Right lobe of liver (tissue), 6 donors: ENCODE data around the gene CTNND2. TPM values are rescaled to one million over a fixed set of nuclear protein-coding genes. Genes with fewer than 3 reads are reported as not detected.

Experiments
- ATAC-seq, 4 donors: fragments of 200-7000 bp; cut with Tn5 transposase; one replicate each; pipeline ENCODE4 v1.9.1; 2020; ENCODE audit warnings: mild to moderate bottlenecking in 4 of 4, moderate library complexity in 4 of 4
- DNase-seq, 3 donors: peaks; one replicate each; pipeline ENCODE4 v3.0.0-alpha.2; 2020
- H3K27ac ChIP-seq, 3 donors: fragments of 200-600 bp; one replicate each; pipeline ENCODE4 v1.8.0; 2022
- H3K27me3 ChIP-seq, 2 donors: fragments of 200-600 bp; one replicate each; pipeline ENCODE4 v1.8.0; 2022
- H3K36me3 ChIP-seq, 4 donors: fragments of 200-600 bp; sonication (generic) in 1 of 4; one replicate each; pipeline versions ENCODE4 v1.5.1 to v1.8.0; 2017 to 2022; ENCODE audit warnings: control low read depth in 1 of 4
- H3K4me1 ChIP-seq, 4 donors: fragments of 200-600 bp; sonication (generic) in 1 of 4; one replicate each; pipeline versions ENCODE4 v1.5.1 to v1.8.0; 2017 to 2022; ENCODE audit warnings: control low read depth in 1 of 4
- H3K4me3 ChIP-seq, 3 donors: fragments of 200-600 bp; one replicate each; pipeline ENCODE4 v1.8.0; 2022
- H3K9me3 ChIP-seq, 4 donors: fragments of 200-600 bp; sonication (generic) in 1 of 4; one replicate each; pipeline versions ENCODE4 v1.5.1 to v1.8.0; 2017 to 2022; ENCODE audit warnings: control low read depth in 1 of 4
- POLR2A ChIP-seq: fragments of 450-650 bp; IDR thresholded peaks from one replicate; pipeline ENCODE4 v1.6.1; 2017; ENCODE audit warnings: antibody characterized with exemption, mild to moderate bottlenecking
- WGBS: methylation state at CpG from one replicate; pipeline ENCODE4 v1.1.6; 2018; ENCODE audit warnings: low coverage, low lambda C conversion rate; ENCODE audit not compliant: insufficient coverage; ENCODE audit errors: missing lambda C conversion rate; 5-methylcytosine and 5-hydroxymethylcytosine counted together
- intact Hi-C, 2 donors: fragments of 100-400 bp; cut with DNase I; formaldehyde crosslinking; loops; one replicate each; pipeline versions ENCODE4 v1.11.2 to v1.14.1; 2022
- total RNA-seq, 6 experiments: library from RNA; depleted of rRNA in 2 of 6; stranded (reverse); fragments of >200 nt in 2 of 6; fragmentation: NEBNext Ultra II Directional in 3 of 6; extraction: Animal tissue kit (Norgen Biotek cat#: 25700) in 3 of 6; gene quantifications; one replicate each; pipeline versions ENCODE4 v1.1.0 to v1.2.4, GENCODE V29; 2016 to 2023
- TF ChIP-seq, protein P1 (sequence below), 4 donors: fragments of 200-600 bp in 3 of 4; fragments of 450-650 bp in 1 of 4; IDR thresholded peaks; one replicate each; pipeline versions ENCODE4 v1.5.1 to v1.8.0; 2016 to 2022; ENCODE audit warnings: antibody characterized with exemption in 4 of 4, mild to moderate bottlenecking in 2 of 4
- donor health status: DM: no; HTN: yes; CAD: no.
- donor health status: DM: no; HTN: no; CAD: no.
- donor health status: DM: no; HTN: no; CAD: no.
- donor health status: DM: no; HTN: yes; CAD: no.
- donor health status: DM: no; HTN: yes; CAD: no.

The CTNND2 gene
- total RNA-seq, 6 experiments from 2014 or later: 0.06 to 1.5 (median 1.1) TPM

GRCh38 chr5:11595045-11595444, 309.2 kb downstream of the CTNND2 start:
- no peak for TF ChIP-seq POLR2A
- TF ChIP-seq, protein P1, sequence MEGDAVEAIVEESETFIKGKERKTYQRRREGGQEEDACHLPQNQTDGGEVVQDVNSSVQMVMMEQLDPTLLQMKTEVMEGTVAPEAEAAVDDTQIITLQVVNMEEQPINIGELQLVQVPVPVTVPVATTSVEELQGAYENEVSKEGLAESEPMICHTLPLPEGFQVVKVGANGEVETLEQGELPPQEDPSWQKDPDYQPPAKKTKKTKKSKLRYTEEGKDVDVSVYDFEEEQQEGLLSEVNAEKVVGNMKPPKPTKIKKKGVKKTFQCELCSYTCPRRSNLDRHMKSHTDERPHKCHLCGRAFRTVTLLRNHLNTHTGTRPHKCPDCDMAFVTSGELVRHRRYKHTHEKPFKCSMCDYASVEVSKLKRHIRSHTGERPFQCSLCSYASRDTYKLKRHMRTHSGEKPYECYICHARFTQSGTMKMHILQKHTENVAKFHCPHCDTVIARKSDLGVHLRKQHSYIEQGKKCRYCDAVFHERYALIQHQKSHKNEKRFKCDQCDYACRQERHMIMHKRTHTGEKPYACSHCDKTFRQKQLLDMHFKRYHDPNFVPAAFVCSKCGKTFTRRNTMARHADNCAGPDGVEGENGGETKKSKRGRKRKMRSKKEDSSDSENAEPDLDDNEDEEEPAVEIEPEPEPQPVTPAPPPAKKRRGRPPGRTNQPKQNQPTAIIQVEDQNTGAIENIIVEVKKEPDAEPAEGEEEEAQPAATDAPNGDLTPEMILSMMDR (IDR thresholded peaks at IDR 0.05): no peak
- Histone ChIP-seq H3K9me3 (no peaks in the 10 kb centered on the region), H3K27ac (no peak overlapping the region), H3K4me3 (no peak overlapping the region), H3K36me3 (no peaks in the 10 kb centered on the region), H3K4me1 (no peaks in the 10 kb centered on the region), H3K27me3 (no peaks in the 10 kb centered on the region)
- intact Hi-C loops: no loop called here
- no peak for DNase-seq
- 19% methylated on average over 3 of the region's 3 CpGs for WGBS
- no peak for ATAC-seq

GRCh38 chr5:11594021-11594420, 310.2 kb downstream of the CTNND2 start:
- H3K36me3 ChIP-seq: no peaks in the 10 kb centered on the region
- H3K27ac ChIP-seq: no peak overlapping the region
- no peaks in the 10 kb centered on the region for H3K4me1 ChIP-seq
- DNase-seq: no peak
- 78% methylated on average over 2 of the region's 2 CpGs for whole genome bisulfite sequencing
- intact Hi-C loops: no loop called here
- no peak overlapping the region for H3K4me3 ChIP-seq
- ATAC-seq: no peak
- no peaks in the 10 kb centered on the region for H3K27me3 ChIP-seq
- H3K9me3 ChIP-seq: no peaks in the 10 kb centered on the region
- TF ChIP-seq POLR2A: no peak
- TF ChIP-seq, protein P1 (IDR thresholded peaks at IDR 0.05): no peak

DNA sequence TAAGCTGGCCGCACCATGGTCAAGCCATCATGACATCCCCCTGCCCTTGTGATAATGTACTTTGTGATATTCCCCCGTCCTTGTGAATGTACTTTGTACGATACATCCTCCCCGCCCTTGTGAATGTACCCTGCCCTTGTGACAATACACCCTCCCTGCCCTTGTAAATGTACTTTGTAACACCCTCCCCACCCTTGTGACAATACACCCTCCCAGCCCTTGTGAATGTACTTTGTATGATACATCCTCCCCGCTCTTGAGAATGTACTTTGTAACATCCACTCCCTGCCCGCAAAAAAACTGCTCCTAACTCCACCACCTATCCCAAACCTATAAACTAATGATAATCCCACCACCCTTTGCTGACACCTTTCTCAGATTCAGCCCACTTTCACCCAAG, 313.8 kb downstream of the CTNND2 start:
- Histone ChIP-seq H3K9me3 (no peaks in the 10 kb centered on the region), H3K36me3 (no peaks in the 10 kb centered on the region), H3K4me1 (no peaks in the 10 kb centered on the region), H3K27ac (no peak overlapping the region), H3K4me3 (no peak overlapping the region), H3K27me3 (no peaks in the 10 kb centered on the region)
- intact Hi-C loops: no loop called here
- ATAC-seq (no peak), DNase-seq (no peak)
- WGBS: 72% methylated on average over 6 of the region's 6 CpGs
- TF ChIP-seq POLR2A: no peak
- TF ChIP-seq, protein P1 (IDR thresholded peaks at IDR 0.05): no peak

- intact Hi-C loops: no loop called here
- no peak for ATAC-seq
These were observed 315.4 kb downstream of the CTNND2 start for GRCh38 chr5:11588803-11589202.

More at GRCh38 chr5:11588803-11589202, 315.4 kb downstream of the CTNND2 start:
- Histone ChIP-seq H3K4me1 (no peaks in the 10 kb centered on the region), H3K27me3 (no peaks in the 10 kb centered on the region), H3K27ac (no peak overlapping the region), H3K4me3 (no peak overlapping the region), H3K36me3 (no peaks in the 10 kb centered on the region), H3K9me3 (no peaks in the 10 kb centered on the region)
- DNase-seq: no peak
- TF ChIP-seq, protein P1 (IDR thresholded peaks at IDR 0.05): no peak
- TF ChIP-seq POLR2A: no peak
- WGBS: 23% methylated on average over 6 of the region's 6 CpGs
